GM12891 (cell line): ENCODE data around the gene CKAP4.

Experiments
- POLR2A ChIP-seq: IDR thresholded peaks from 2 replicates; pipeline ENCODE4 v1.6.1; 2011; ENCODE audit warnings: low read depth, low read length, control low read depth
- POLR2AphosphoS5 ChIP-seq: IDR thresholded peaks from 2 replicates; pipeline ENCODE4 v1.6.1; 2011; ENCODE audit warnings: low read depth, low read length, control low read depth
- POU2F2 ChIP-seq: IDR thresholded peaks from 2 replicates; pipeline ENCODE4 v1.6.1; 2011; ENCODE audit warnings: low read depth, mild to moderate bottlenecking, control low read depth, low read length, moderate library complexity

DNA sequence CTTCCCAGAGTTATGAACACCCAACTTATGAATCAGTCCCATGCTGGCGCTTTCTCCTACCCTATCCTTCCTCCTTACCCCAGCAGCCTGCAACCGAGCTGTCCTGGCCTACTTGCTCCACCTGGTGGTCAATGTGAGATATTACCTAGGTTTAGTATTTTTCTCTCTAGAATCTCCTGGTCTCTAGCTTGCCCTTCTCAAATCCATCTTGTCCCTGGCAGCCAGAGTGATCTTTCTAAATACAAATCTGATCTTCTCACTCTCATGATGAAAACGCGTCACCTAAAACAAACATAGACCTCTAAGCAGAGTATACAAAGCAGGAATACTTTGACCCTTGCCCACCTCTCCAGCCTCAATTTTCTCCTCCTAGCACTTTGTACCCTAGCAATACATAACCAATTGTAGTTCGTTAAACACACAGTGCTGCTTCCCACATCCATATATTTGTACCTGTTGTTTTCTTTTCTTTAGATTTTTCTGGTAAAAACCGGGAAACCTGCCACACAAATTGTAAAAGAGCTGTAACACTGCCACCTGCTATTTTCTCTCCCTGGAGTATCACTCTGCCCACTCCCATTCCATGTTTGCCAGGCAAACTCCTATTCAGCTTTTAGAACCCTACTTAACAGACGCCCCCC, 34.8 kb upstream of the CKAP4 start:
- TF ChIP-seq POLR2AphosphoS5 = no peak
- no peak for TF ChIP-seq POU2F2
- no peak for TF ChIP-seq POLR2A
